Measurements from ENCODE around the gene PGD.

The PGD gene

GRCh38 chr1:10428984-10429383, 30.1 kb downstream of the PGD start:
- DNase-seq (ENCODE audit: low read depth), result no peak
- no peak for TF ChIP-seq CTCF (IDR thresholded peaks at IDR 0.05; ENCODE audit: control insufficient read depth, insufficient read depth, low read depth, low read length, missing control alignments)
- H3K4me3 ChIP-seq (ENCODE audit: control insufficient read depth, low read depth, low read length), result no peak overlapping the region

DNA sequence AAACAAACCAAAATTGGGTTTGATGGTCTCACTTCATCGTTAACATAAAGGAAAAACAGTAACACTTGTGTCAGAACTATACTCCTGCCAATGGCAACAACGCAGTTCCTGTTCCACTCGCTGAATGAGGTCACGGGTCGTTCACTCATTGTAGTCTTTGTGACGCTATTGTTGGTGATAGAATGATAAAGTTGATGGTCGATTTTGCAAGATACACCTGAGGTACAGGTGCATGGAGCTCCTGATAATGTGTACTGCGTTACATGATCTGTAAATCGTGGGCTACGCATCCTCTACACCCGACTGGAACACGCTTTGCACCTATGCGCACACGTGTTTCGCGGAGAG, 31.0 kb downstream of the PGD start:
- no peak for DNase-seq (ENCODE audit: low read depth)
- TF ChIP-seq CTCF (IDR thresholded peaks at IDR 0.05; ENCODE audit: control insufficient read depth, insufficient read depth, low read depth, low read length, missing control alignments), result no peak
- H3K4me3 ChIP-seq (ENCODE audit: control insufficient read depth, low read depth, low read length), result peak overlapping the region; percentile 86

DNA sequence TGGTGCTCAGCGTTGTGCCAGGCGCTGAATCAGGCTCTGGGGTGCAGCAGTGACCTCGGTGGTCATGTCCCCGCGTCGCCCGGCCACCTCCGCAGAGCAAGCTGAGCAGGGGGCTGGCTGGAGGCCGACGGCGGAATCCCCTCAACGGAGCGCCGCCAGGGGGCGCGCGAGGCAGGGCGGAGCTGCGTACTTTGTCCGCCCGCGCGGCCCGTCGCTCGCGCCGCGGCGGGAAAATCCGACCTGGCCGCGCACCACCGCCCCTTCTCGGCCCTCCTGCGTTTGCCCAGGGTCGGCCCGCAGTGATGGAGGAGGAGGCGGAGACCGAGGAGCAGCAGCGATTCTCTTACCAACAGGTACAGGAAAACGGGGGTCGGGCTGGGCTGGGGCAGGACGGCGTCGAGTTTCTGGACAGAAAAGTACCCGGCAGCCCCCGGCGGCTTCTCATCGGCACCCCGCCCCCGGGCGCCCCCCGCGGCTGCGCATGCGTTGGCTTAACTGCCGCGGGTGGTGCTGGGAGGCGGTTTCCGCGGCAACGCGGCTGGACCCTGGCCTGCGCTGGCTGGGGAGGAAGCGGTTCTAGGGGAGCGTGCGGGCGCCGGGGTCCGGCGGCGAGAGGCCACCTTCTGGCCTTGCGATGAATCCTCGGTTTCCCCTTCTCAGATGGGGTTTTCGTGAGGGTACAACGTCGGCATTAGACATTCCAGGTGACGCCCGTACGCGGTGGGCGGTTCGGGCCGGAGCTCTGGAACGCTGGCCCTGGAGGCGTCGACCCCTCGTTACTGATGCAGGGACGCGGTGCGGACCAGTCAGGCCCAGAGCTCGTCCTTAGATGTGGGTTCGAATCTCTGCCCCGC, 31.6 kb downstream of the PGD start, which contains the start of gene CENPS:
Gene CENPS (plus strand): TSS at position 218 of the 854 bp plus-strand sequence. CDS start 85 bp downstream, at position 303.
- TF ChIP-seq CTCF (IDR thresholded peaks at IDR 0.05; ENCODE audit: control insufficient read depth, insufficient read depth, low read depth, low read length, missing control alignments), result peak; percentile 79
- H3K4me3 ChIP-seq (ENCODE audit: control insufficient read depth, low read depth, low read length), result peak within 1 kb of the TSS; percentile 86
- DNase-seq (ENCODE audit: low read depth), result peak; percentile 16

GRCh38 chr1:10431070-10431730, 32.3 kb downstream of the PGD start:
- TF ChIP-seq CTCF (IDR thresholded peaks at IDR 0.05; ENCODE audit: control insufficient read depth, insufficient read depth, low read depth, low read length, missing control alignments), result no peak
- peak overlapping the region; percentile 86 for H3K4me3 ChIP-seq (ENCODE audit: control insufficient read depth, low read depth, low read length)
- peak; percentile 5 for DNase-seq (ENCODE audit: low read depth)

DNA sequence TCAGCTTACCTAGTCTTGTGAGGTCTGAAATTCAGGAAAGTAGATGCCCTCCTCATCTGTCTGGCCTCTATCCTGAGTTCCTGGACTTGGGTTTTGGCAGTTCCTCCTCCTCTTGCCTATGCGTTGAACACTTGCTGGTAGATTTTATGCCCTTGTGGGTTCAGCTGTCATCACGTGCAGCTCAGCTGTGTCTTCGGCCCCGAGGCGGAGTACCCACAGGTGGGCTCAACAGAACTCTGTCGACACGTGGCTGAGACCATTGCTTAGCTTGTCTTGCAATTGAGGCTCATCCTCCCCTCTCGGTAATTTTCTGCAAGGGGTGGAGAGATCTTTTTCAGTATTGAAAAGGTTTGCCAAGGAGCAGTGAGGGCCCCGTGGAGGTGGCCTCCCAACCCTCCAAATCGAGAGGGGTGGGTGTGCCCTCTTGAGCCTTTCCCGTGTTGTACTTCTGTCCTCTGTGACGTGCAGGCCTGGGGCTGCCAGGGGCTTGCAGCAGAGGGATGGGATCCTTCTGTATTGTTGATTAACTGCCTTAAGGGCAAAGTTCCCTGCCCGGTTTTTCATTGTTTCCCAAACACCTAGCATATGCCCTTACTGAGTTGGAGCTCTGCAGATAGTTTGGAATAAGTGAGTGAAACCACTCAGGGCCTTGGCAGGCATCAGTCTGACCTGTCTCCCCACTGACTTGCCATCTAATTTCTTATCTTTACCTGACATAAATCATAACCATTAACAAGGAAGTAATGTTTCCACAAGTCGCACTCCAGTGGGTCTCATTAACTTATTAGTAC, 34.2 kb downstream of the PGD start:
- no peak for TF ChIP-seq CTCF (IDR thresholded peaks at IDR 0.05; ENCODE audit: control insufficient read depth, insufficient read depth, low read depth, low read length, missing control alignments)
- DNase-seq (ENCODE audit: low read depth), result no peak
- H3K4me3 ChIP-seq (ENCODE audit: control insufficient read depth, low read depth, low read length), result no peak overlapping the region

GRCh38 chr1:10433790-10434189, 34.9 kb downstream of the PGD start:
- no peak for DNase-seq (ENCODE audit: low read depth)
- H3K4me3 ChIP-seq (ENCODE audit: control insufficient read depth, low read depth, low read length), result no peak overlapping the region
- no peak for TF ChIP-seq CTCF (IDR thresholded peaks at IDR 0.05; ENCODE audit: control insufficient read depth, insufficient read depth, low read depth, low read length, missing control alignments)
